Transverse colon (tissue), 4 donors: ENCODE data around the gene CYP4F11.

Experiments
- CTCF ChIP-seq, 5 experiments: fragments of 200-600 bp in 3 of 5; fragments of 450-650 bp in 2 of 5; sonication (generic) in 3 of 5; IDR thresholded peaks; 1 replicate in 2 of 5; 2 replicates in 3 of 5; pipeline ENCODE4 v1.5.1; 2016 to 2017; ENCODE audit warnings: antibody characterized with exemption in 5 of 5, inconsistent platforms in 3 of 5, mild to moderate bottlenecking in 2 of 5, moderate library complexity in 1 of 5
- EP300 ChIP-seq: sonication (generic); formaldehyde crosslinking; IDR thresholded peaks from one replicate; pipeline ENCODE4 v1.6.1; 2017; ENCODE audit warnings: antibody characterized with exemption, low read depth
- POLR2AphosphoS5 ChIP-seq, 3 donors: sonication (generic); formaldehyde crosslinking; IDR thresholded peaks; one replicate each; pipeline ENCODE4 v1.6.1; 2016; ENCODE audit warnings: antibody characterized with exemption in 3 of 3

- TF ChIP-seq CTCF (IDR thresholded peaks at IDR 0.05) (no peak), POLR2AphosphoS5 (IDR thresholded peaks at IDR 0.05) (no peak), EP300 (no peak)
These were observed 2.6 kb upstream of the CYP4F11 start for GRCh38 chr19:15936950-15937349.
